ENCODE measurements around the gene CRYZ. TPM values are rescaled to one million over a fixed set of nuclear protein-coding genes. Genes with fewer than 3 reads are reported as not detected.
"Not testable (repeated sequence)": the region's sequence is repeated elsewhere in the genome, so short reads cannot be mapped to it uniquely, and the experiment has no call there.

CRYZ gene
- total and polyA plus RNA-seq, 2 donors (not counting 1 experiment from before 2014, with no cell fraction given): 50.2 to 85.9 TPM

- TF ChIP-seq, protein P1, sequence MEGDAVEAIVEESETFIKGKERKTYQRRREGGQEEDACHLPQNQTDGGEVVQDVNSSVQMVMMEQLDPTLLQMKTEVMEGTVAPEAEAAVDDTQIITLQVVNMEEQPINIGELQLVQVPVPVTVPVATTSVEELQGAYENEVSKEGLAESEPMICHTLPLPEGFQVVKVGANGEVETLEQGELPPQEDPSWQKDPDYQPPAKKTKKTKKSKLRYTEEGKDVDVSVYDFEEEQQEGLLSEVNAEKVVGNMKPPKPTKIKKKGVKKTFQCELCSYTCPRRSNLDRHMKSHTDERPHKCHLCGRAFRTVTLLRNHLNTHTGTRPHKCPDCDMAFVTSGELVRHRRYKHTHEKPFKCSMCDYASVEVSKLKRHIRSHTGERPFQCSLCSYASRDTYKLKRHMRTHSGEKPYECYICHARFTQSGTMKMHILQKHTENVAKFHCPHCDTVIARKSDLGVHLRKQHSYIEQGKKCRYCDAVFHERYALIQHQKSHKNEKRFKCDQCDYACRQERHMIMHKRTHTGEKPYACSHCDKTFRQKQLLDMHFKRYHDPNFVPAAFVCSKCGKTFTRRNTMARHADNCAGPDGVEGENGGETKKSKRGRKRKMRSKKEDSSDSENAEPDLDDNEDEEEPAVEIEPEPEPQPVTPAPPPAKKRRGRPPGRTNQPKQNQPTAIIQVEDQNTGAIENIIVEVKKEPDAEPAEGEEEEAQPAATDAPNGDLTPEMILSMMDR (conservative IDR thresholded peaks at IDR 0.05 in 1 of 2, IDR thresholded peaks at IDR 0.05 in 1 of 2; ENCODE audit: low read depth in 1 of 2, low read length in 2 of 2): no peak
- TF ChIP-seq EZH2 (IDR thresholded peaks at IDR 0.05; ENCODE audit: low read length, missing control alignments): no peak
- Histone ChIP-seq H3K79me2 (ENCODE audit: control insufficient read depth, insufficient read depth, low read length) (no peaks in the 10 kb centered on the region), H3K27ac (ENCODE audit: insufficient read depth, low read length) (no peak within 1 kb of the TSS), H3K27me3 (ENCODE audit: control insufficient read depth, insufficient read depth, low read length) (peaks cover 5% of the 10 kb centered on the region), H3K9me3 (ENCODE audit: control insufficient read depth, insufficient read depth, low read depth, low read length) (no peaks in the 10 kb centered on the region), H3K4me3 (replicated peaks in 1 of 4; ENCODE audit: control extremely low read depth in 1 of 4, insufficient read depth in 1 of 4, low read depth in 3 of 4, low read length in 4 of 4) (peak within 1 kb of the TSS in 3 of 4 experiments; percentile 13 to 47 (median 38)), H3K36me3 (ENCODE audit: control insufficient read depth, insufficient read depth, low read length) (no peaks in the 10 kb centered on the region), H4K20me1 (ENCODE audit: control insufficient read depth, extremely low read depth, insufficient read depth, low read length) (no peaks in the 10 kb centered on the region), H3K9ac (ENCODE audit: insufficient read depth, low read length) (no peak within 1 kb of the TSS), H2AFZ (ENCODE audit: low read length) (no peak within 1 kb of the TSS), H3K4me1 (ENCODE audit: control insufficient read depth, extremely low read depth, insufficient read depth, low read length) (no peaks in the 10 kb centered on the region), H3K4me2 (ENCODE audit: extremely low read depth, insufficient read depth, low read length) (peak within 1 kb of the TSS; percentile 50)
- peak; percentile 2 to 35 for DNase-seq (ENCODE audit: low read depth in 2 of 2)
Observed at GRCh38 chr1:74673351-74674111, 59.3 kb downstream of the CRYZ start, which contains the start of gene ERICH3. Gene ERICH3, minus strand, starts transcription at chr1:74673792. Its CDS starts 273 bp downstream, at chr1:74673519.

- not testable (repeated sequence) for H3K36me3 ChIP-seq (ENCODE audit: control insufficient read depth, insufficient read depth, low read length); H3K4me2 ChIP-seq (ENCODE audit: extremely low read depth, insufficient read depth, low read length); H3K4me1 ChIP-seq (ENCODE audit: control insufficient read depth, extremely low read depth, insufficient read depth, low read length); H3K79me2 ChIP-seq (ENCODE audit: control insufficient read depth, insufficient read depth, low read length); H3K27me3 ChIP-seq (ENCODE audit: control insufficient read depth, insufficient read depth, low read length); H3K27ac ChIP-seq (ENCODE audit: insufficient read depth, low read length); H4K20me1 ChIP-seq (ENCODE audit: control insufficient read depth, extremely low read depth, insufficient read depth, low read length); H3K4me3 ChIP-seq (replicated peaks in 1 of 4; ENCODE audit: control extremely low read depth in 1 of 4, insufficient read depth in 1 of 4, low read depth in 3 of 4, low read length in 4 of 4); H3K9me3 ChIP-seq (ENCODE audit: control insufficient read depth, insufficient read depth, low read depth, low read length); H2AFZ ChIP-seq (ENCODE audit: low read length); H3K9ac ChIP-seq (ENCODE audit: insufficient read depth, low read length); DNase-seq (ENCODE audit: low read depth in 2 of 2)
Observed at GRCh38 chr1:74670866-74671265, 62.0 kb downstream of the CRYZ start.

Other genes with a start within 250 kb of the CRYZ start
- gene LRRC53, start 220.4 kb downstream of the CRYZ start, total RNA-seq: not detected in 2 replicates
- gene LRRC53, start 220.4 kb downstream of the CRYZ start, polyA plus RNA-seq: not detected in 2 replicates
- under 0.01 and 0.17 TPM in 2 replicates for gene ERICH3, start 59.3 kb downstream of the CRYZ start, total RNA-seq
- gene ERICH3, start 59.3 kb downstream of the CRYZ start, polyA plus RNA-seq: not detected in 2 replicates
- gene TYW3, start 102 bp upstream of the CRYZ start, total RNA-seq: 15.9 and 16.8 TPM in 2 replicates
- gene TYW3, start 102 bp upstream of the CRYZ start, polyA plus RNA-seq: 22.6 and 23.7 TPM in 2 replicates

All from fibroblast of lung (primary cell).